HG03060 (cell line): ENCODE measurements around the gene HOTAIR.

Source experiments
- ATAC-seq: cut with Tn5 transposase; IDR thresholded peaks from one replicate; pipeline ENCODE4 v1.9.1; 2021; ENCODE audit warnings: low read depth, moderate number of reproducible peaks; ENCODE audit not compliant: unreplicated experiment

The HOTAIR gene

GRCh38 chr12:54011665-54012532, 37.1 kb upstream of the HOTAIR start:
- ATAC-seq, result no peak

- ATAC-seq, result no peak
These were observed 36.4 kb upstream of the HOTAIR start for GRCh38 chr12:54010972-54011664.

- ATAC-seq, result no peak
These were observed 35.6 kb upstream of the HOTAIR start for GRCh38 chr12:54010053-54010971.

- ATAC-seq, result no peak
These were observed 34.7 kb upstream of the HOTAIR start for GRCh38 chr12:54009171-54010052.

GRCh38 chr12:54008260-54008552, 33.5 kb upstream of the HOTAIR start:
- ATAC-seq, result no peak

GRCh38 chr12:54007538-54008259, 32.9 kb upstream of the HOTAIR start:
- ATAC-seq, result no peak

- ATAC-seq, result no peak
These were observed 31.9 kb upstream of the HOTAIR start for GRCh38 chr12:54006559-54007220.

GRCh38 chr12:54005853-54006558, 31.3 kb upstream of the HOTAIR start:
- no peak for ATAC-seq

GRCh38 chr12:54005531-54005852, 30.7 kb upstream of the HOTAIR start:
- ATAC-seq, result no peak

- ATAC-seq, result no peak
These were observed 30.2 kb upstream of the HOTAIR start for GRCh38 chr12:54004841-54005530.

GRCh38 chr12:54004063-54004840, 29.5 kb upstream of the HOTAIR start:
- ATAC-seq, result no peak

GRCh38 chr12:54003625-54004024, 28.9 kb upstream of the HOTAIR start:
- no peak for ATAC-seq

- ATAC-seq, result no peak
These were observed 28.2 kb upstream of the HOTAIR start for GRCh38 chr12:54002915-54003389.

GRCh38 chr12:54002278-54002914, 27.6 kb upstream of the HOTAIR start:
- ATAC-seq, result no peak

- no peak for ATAC-seq
These were observed 26.8 kb upstream of the HOTAIR start for GRCh38 chr12:54001283-54002187.
